ENCODE measurements around the gene AIG1. TPM values are rescaled to one million over a fixed set of nuclear protein-coding genes. Genes with fewer than 3 reads are reported as not detected.

Gene AIG1
- total and polyA plus RNA-seq, 2 of the 13 experiments (the other 11 are each of a cell fraction or from before 2014, with no cell fraction given): 115 to 197 TPM

GRCh38 chr6:143061597-143062385 lies 1.1 kb downstream of the AIG1 start (continued):
- 0 out of 2 replicates have a peak, but pooled peaks have one; percentile 32 for TF ChIP-seq SIX4 (CRISPR knock-in tag; IDR thresholded peaks at IDR 0.05)
- TF ChIP-seq ZSCAN25 (CRISPR knock-in tag; IDR thresholded peaks at IDR 0.05): no peak
- TF ChIP-seq HBP1 (CRISPR knock-in tag; IDR thresholded peaks at IDR 0.05; ENCODE audit: low read depth): no peak
- no peak for TF ChIP-seq ELK4 (CRISPR knock-in tag; IDR thresholded peaks at IDR 0.05; ENCODE audit: borderline replicate concordance)
- TF ChIP-seq DRAP1 (CRISPR knock-in tag; IDR thresholded peaks at IDR 0.05): peak; percentile 60; the same call in 1 of the 2 replicates
- no peak for TF ChIP-seq NRL (CRISPR knock-in tag; IDR thresholded peaks at IDR 0.05; ENCODE audit: borderline replicate concordance)
- TF ChIP-seq YEATS4 (CRISPR knock-in tag; IDR thresholded peaks at IDR 0.05; ENCODE audit: borderline replicate concordance): no peak
- TF ChIP-seq HNRNPUL1 (IDR thresholded peaks at IDR 0.05; ENCODE audit: low read depth, low read length): peak; percentile 93; the same call in 1 of the 2 replicates
- peak; percentile 82; the same call in 1 of the 2 replicates for TF ChIP-seq FOXJ3 (CRISPR knock-in tag; IDR thresholded peaks at IDR 0.05; ENCODE audit: borderline replicate concordance)
- TF ChIP-seq CCAR2 (optimal IDR thresholded peaks at IDR 0.05; ENCODE audit: low read depth, low read length): no peak
- TF ChIP-seq ZNF24 (IDR thresholded peaks at IDR 0.05): 0 out of 2 replicates have a peak, but pooled peaks have one; percentile 34
- peak; percentile 80; the same call in 1 of the 2 replicates for TF ChIP-seq TEF (CRISPR knock-in tag; IDR thresholded peaks at IDR 0.05)
- TF ChIP-seq SOX5 (CRISPR knock-in tag; IDR thresholded peaks at IDR 0.05; ENCODE audit: borderline replicate concordance): peak; percentile 57; the same call in 1 of the 2 replicates
- no peak for TF ChIP-seq ZNF639 (CRISPR knock-in tag; conservative IDR thresholded peaks at IDR 0.05)
- 0 out of 2 replicates have a peak, but pooled peaks have one; percentile 39 for TF ChIP-seq MLXIP (CRISPR knock-in tag; IDR thresholded peaks at IDR 0.05; ENCODE audit: borderline replicate concordance)
- TF ChIP-seq BRF2 (CRISPR knock-in tag; IDR thresholded peaks at IDR 0.05): 0 out of 2 replicates have a peak, but pooled peaks have one; percentile 54
- peak; percentile 78 for TF ChIP-seq CEBPG (CRISPR knock-in tag; IDR thresholded peaks at IDR 0.05)
- TF ChIP-seq RXRB (CRISPR knock-in tag; IDR thresholded peaks at IDR 0.05; ENCODE audit: borderline replicate concordance): peak; percentile 79
- TF ChIP-seq NR2C2 (CRISPR knock-in tag; IDR thresholded peaks at IDR 0.05; ENCODE audit: borderline replicate concordance): 0 out of 2 replicates have a peak, but pooled peaks have one; percentile 52

All from HepG2 (cell line).